ENCODE measurements around the gene UGT1A4.

Gene UGT1A4

DNA sequence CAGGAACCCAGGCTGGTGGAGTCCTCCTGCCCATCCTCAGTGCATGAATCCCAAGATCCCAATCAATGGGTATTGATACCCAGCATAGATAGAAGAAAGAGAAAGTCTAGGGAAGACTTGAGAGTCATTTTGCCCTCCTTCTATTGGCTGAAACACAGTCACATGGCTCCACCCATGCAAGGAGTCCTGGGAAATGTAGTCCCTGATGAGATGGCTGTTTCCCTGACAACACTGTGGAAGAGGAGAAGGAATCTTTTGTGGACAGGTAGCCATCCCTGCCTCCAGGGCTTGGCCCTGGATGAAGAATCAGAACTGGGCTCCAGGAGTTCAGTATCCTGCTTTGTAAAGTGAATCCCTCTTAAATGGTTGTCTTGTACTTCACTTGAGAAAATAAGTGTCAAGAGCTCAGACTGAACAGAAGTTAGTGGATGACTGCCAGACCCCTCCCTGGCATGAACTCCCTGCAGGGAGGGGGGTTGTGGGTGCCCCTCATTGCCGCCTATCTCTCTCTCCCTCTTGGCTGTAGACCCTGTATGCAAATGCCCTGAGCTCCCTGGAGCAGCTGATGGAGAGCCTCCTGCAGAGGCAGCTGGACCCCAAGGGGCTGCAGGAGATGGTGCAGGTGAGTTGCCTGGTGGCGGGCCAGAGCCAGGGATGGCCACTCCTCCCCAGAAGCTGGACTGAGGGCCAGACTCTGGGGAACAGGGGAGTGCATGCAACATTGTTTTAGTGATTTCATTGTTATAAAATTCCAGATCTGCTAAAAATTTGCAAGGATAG is 95.7 kb downstream of the UGT1A4 start:
- DNase-seq, result no peak

DNA sequence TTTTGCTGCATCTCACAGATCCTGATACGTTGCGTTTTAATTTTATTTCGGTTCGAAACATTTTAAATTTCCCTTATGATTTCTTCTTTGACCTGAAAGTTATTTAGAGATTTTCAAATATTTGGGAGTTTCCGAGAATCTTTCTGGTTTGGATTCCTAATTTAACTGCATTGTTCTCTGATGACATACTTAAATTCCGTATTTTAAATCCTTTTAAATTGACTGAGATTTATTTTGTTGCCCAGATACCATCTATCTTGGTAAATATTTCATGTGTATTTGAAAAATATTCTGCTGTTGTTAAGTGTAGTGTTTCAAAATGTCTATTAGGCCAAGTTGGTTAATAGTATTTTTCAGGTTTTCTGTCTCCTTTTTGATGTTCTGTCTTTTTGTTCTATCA is 97.3 kb downstream of the UGT1A4 start:
- DNase-seq, result no peak

DNA sequence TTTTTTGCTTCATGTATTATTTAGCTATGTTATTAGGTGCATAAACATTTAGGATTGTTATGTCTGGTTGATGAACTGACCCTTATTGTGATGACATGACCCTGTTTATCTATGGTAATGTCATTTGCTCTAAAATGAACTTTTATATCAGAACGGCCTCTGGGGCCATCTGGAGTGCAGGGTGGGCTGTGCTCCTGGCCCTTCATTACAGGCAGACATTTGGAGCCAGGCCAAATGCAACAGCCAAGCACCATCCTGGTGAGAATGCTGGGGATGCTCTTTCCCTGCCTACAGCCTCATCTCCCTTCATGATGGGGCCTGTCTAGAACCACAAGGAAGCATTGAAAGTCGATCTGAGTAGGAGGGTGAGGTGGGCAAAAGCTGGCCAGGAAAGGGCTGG is 97.8 kb downstream of the UGT1A4 start:
- DNase-seq, result no peak

DNA sequence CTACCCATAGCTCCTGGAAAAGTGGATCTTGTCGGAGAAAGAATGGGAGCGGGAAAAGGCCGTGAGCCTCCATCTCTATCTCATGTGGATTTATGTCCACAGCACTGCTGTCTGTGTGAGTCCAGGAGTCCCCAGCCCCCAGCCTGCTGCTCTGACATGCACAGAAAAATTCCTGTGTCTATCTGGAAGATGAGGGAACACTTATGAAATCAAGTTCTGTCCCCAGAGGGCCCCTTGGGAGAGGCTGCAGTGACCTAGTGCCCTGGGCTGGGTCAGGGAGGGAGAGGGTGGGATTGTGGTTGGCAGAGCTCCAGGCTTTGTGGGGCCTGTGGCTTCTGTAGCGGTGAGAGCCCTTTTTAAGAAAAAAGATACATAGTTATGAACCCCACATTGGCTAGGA is 98.2 kb downstream of the UGT1A4 start:
- DNase-seq, result no peak

DNA sequence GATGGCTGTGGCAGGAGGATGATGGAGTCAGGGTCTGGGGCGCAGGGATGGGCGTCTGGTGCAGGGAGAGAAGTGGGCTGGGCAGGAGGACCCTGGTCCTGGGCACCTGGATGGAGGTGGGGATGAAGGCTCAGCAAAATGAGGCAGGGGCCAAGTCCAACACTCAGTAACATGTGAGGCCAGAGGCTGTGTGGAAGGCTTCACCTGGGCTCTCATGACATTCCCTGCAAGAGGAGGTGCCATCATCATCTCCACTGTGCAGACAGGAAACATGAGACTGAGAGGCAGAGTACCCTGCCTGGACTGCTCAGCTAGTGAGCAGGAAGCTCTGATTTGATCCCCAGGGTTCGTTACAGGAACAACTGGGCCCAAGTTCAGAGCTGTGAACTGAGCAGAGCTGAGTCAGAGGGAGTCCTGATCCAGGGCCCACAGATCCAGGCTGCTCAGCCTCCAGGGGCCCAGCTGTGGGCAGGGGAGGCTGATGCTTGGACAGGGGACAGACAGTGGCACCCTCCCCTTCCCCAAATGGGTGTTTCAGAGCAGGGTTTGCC is 98.9 kb downstream of the UGT1A4 start:
- DNase-seq, result no peak

DNA sequence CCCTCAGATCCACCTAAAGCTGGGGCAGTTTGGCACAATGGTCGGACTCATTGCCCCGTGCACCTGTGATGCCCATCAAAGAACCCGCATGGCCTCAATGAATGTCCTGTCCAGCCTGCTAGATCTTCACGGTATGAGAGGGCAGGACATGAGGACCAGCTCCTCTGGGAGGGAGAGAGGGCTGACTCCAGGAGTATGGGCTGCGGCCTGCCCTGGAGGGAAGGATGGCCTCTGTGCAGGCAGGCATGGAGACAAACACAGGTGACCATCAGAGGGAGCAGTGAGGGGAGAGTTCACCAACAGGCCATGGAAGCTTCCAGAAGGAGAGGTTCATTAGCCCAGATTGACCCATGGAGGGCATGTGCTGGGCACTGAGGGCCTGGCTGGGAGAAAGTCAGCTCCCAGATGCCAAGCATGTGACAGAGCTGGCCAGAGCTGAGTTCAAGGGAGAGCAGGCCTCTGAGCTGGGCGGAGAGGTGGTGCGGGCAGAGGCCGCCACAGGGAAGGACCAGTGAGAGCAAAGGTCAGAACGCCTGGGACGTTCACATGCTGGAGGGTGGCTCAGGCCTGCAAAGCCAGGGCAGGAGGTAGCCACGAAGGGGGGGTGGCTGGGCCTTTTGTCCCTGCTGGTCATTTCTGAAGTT is 99.6 kb downstream of the UGT1A4 start:
- DNase-seq, result no peak

DNA sequence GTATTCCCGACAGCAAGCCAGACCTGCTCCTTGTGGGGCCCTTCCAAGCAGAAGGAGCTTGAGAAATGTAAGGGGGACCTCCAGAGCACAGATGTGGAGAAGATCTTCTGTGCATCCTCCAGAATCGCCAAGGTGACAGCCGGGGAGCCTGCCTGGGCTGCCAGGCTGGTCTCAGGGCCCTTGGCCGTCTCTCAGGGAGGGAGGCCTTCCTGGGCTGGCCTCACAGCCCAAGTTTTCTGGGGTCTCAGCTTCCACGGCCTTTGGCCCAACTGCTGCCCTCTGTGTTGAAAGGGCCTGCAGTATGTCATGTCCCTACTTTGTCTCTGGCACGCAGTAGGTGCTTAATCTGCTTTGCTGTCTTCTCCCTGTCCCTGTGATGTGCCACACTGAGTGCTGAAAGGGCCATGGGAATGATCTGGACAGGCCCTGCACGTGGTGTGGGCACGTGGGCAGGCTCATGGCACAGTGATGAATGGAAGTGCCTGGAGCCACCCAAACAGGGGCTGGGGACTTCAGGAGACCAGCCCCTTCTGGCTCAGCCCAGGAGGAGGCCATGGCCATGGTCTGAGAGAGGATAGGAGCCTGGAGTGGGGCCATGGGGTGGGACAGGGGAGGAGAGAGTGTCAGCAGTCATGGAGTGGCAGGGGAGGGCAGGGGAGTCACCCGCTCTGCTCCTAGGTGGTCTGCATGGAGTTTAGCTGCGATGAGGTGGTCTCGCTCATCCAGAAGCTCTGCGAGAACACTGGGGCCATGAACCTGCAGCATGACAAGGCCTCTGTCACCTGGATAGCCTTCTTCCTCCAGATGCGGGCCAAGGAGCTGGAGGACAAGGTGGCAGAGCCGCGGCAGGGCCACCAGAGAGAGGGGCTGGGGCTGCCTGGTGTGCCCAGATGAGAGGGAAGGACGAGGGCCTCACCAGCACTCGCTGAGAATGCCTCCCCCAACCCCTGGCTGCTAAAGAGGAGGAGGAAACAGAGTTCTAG is 100.4 kb downstream of the UGT1A4 start:
- no peak for DNase-seq

DNA sequence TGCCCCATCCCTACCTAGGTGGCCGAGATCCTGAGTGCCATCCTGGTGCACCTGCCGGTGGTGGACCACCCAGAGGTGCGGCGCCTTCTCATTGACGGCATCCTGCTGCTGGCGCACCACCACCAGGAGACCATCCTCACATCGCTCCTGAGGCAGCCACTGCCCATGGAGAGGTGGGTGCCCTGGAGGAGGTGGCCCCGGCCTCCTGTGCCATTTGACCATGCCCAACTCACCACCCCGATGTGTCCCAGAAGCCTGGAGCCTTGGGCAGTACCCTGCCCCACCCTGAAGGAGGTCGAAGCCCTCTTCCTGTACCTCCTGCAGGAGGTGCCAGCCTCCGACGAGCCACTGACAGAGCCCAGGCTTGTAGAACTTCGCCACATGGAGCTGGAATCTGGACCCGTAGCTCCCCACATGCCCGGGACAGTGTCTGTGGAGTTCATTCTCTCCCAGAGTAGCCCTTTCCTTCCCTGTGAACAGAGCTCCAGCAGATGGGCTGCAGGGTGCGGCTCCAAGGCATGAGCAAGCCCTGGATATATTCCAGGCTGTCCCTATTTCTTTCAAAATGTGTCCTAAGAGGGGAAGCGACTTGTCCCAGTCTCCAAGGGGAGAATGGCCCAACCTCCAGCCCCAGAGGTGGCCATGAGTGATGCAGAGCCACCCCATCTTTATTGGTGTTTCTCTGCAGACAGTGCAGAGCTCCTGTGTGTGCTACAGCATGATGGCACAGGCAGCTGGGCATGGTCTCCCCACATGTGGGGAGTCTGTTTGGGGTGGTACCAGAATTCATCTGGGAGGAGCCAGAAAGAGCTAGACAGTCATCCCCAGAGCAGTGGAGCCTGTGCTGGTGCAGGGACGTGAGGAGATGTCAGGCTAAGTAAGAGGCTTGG is 101.6 kb downstream of the UGT1A4 start:
- DNase-seq, result no peak

DNA sequence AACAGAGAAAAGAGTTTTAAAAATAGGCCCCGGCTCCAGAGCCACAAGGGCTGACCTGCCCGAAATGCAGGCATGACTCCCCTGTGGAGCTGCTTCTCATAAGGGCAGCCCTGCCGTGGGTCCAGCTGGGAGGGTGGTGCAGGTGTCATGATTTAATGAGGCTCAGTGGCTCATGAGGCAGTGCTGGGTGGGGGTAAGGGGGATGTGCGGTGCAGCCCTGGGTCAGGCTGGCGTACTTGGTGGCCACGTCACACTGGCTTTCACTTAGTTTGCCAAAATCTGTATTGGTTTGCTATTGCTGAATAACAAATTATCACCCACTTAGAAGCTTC is 102.2 kb downstream of the UGT1A4 start:
- DNase-seq, result no peak

DNA sequence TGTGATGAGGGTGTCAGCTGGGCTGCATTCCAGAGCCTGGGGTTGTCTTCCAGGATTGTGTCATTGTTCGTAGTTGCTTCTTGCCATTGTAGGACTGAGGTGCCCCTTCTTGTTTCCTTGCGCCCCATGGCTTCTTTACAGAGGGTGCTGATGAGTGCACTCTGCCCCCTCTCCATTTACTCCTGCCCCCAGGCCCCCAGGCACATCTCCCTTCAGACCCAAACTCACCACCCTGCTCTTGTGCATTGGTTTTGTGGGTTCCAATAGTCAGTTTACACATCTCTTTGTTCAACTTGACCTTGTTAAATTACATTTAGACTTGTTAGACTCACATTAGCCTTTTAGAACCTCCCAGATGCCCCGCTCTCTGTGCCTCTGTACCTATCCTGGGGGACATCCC is 102.7 kb downstream of the UGT1A4 start:
- DNase-seq, result no peak

DNA sequence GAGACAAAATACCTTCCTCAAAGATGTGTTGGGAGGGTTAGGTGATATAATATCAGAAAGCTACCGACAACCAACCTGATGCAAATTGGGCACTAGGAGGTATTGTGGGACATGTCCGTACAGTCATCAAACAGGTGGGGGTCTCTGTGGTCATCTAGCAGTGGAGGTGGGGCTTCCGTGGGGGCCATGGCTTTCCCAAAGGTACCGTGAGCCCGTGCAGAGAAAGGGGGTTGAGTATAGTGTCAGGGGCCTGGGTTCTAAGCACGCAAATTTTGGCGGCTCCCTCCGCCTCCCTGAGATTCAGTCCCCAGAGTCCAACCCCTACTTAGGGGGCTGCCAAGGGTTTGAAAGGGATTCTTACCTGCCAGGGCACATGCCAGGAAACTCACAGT is 103.2 kb downstream of the UGT1A4 start:
- no peak for DNase-seq

DNA sequence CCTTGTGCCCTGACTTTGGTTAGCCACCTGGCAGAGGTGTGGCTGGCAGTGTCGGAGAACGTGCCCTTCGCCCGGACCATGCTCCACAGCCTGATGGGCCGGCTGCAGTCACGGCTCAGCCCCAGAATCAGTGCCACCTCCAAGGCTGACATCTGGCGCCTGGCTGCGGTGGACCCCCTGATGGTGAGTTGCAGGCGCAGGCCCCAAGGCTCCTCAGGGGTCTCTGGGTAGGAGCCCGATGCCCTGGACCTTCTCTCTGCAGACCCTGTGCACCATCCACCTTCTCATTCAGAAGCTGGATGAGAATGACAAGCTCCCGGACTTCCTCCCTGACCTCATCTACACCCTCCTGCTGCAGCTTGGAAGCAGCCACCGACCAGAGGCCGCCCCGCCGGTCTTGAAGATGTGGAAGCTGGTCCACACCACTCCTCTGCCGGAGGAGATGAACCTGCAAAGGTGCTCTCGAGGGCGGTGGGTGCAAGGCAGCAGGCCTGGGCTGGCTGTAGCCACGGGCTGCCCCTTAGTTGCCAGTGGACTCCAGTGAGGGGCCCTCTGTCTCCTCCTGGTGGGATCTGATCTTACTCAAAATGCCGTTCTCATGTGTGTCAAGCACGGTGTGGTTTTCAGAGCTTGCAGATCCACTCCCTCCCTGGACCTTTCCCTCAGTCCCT is 103.7 kb downstream of the UGT1A4 start:
- no peak for DNase-seq
